ENCODE data around the gene TM4SF4. TPM values are rescaled to one million over a fixed set of nuclear protein-coding genes. Genes with fewer than 3 reads are reported as not detected.
A peak's percentile ranks its signal among the peaks of the same experiment; 100 is the strongest.

Gene TM4SF4
- total and polyA plus RNA-seq, 4 donors = 0.20 to 83.4 TPM; not detected in 2

- 95 to 96% methylated on average over 6 of the region's 6 CpGs for whole genome bisulfite sequencing, 2 donors
- Histone ChIP-seq H3K4me1 (ENCODE audit: control insufficient read depth in 1 of 2, insufficient read depth in 2 of 2, low read length in 2 of 2) (no peaks in the 10 kb centered on the region), H3K36me3 (ENCODE audit: control insufficient read depth in 1 of 2, insufficient read depth in 2 of 2, low read length in 1 of 2) (no peaks in the 10 kb centered on the region), H3K9me3 (ENCODE audit: control insufficient read depth, low read length) (no peaks in the 10 kb centered on the region), H3K27me3 (ENCODE audit: control insufficient read depth in 1 of 2, insufficient read depth in 2 of 2, low read length in 1 of 2) (no peaks in the 10 kb centered on the region), H3K4me3 (ENCODE audit: low read length in 2 of 2) (no peak overlapping the region), H3K27ac (ENCODE audit: low read depth in 1 of 2, low read length in 2 of 2) (no peak overlapping the region)
- DNase-seq = no peak
- ATAC-seq (ENCODE audit: low FRiP score) = no peak
- intact Hi-C loops (cut with DNase I) = loop anchor here in 1 of 2 donors (5.0 kb wide), 1 partner anchor 277 kb away; no protein-coding TSS in a partner anchor
These were observed 20.5 kb downstream of the TM4SF4 start for GRCh38 chr3:149494759-149495580.

GRCh38 chr3:149495581-149496125 is 21.2 kb downstream of the TM4SF4 start:
- Histone ChIP-seq H3K9me3 (ENCODE audit: control insufficient read depth, low read length) (no peaks in the 10 kb centered on the region), H3K4me1 (ENCODE audit: control insufficient read depth in 1 of 2, insufficient read depth in 2 of 2, low read length in 2 of 2) (no peaks in the 10 kb centered on the region), H3K27ac (ENCODE audit: low read depth in 1 of 2, low read length in 2 of 2) (no peak overlapping the region), H3K36me3 (ENCODE audit: control insufficient read depth in 1 of 2, insufficient read depth in 2 of 2, low read length in 1 of 2) (no peaks in the 10 kb centered on the region), H3K4me3 (ENCODE audit: low read length in 2 of 2) (no peak overlapping the region), H3K27me3 (ENCODE audit: control insufficient read depth in 1 of 2, insufficient read depth in 2 of 2, low read length in 1 of 2) (no peaks in the 10 kb centered on the region)
- no peak for DNase-seq
- intact Hi-C loops (cut with DNase I) = no loop called here
- 90 to 94% methylated on average over 6 of the region's 6 CpGs for WGBS, 2 donors
- no peak for ATAC-seq (ENCODE audit: low FRiP score)

- no peaks in the 10 kb centered on the region for H3K27me3 ChIP-seq (ENCODE audit: control insufficient read depth in 1 of 2, insufficient read depth in 2 of 2, low read length in 1 of 2)
- intact Hi-C loops (cut with DNase I) = no loop called here
- H3K4me1 ChIP-seq (ENCODE audit: control insufficient read depth in 1 of 2, insufficient read depth in 2 of 2, low read length in 2 of 2) = no peaks in the 10 kb centered on the region
- DNase-seq = no peak
- no peak overlapping the region for H3K4me3 ChIP-seq (ENCODE audit: low read length in 2 of 2)
- 90% methylated on average over 4 of the region's 4 CpGs for whole genome bisulfite sequencing, 2 donors
- H3K9me3 ChIP-seq (ENCODE audit: control insufficient read depth, low read length) = no peaks in the 10 kb centered on the region
- no peak overlapping the region for H3K27ac ChIP-seq (ENCODE audit: low read depth in 1 of 2, low read length in 2 of 2)
- ATAC-seq (ENCODE audit: low FRiP score) = no peak
- H3K36me3 ChIP-seq (ENCODE audit: control insufficient read depth in 1 of 2, insufficient read depth in 2 of 2, low read length in 1 of 2) = no peaks in the 10 kb centered on the region
These were observed 22.4 kb downstream of the TM4SF4 start for GRCh38 chr3:149496891-149497290.

GRCh38 chr3:149497966-149498670 is 23.6 kb downstream of the TM4SF4 start:
- Histone ChIP-seq H3K27me3 (ENCODE audit: control insufficient read depth in 1 of 2, insufficient read depth in 2 of 2, low read length in 1 of 2) (no peaks in the 10 kb centered on the region), H3K4me3 (ENCODE audit: low read length in 2 of 2) (no peak overlapping the region), H3K9me3 (ENCODE audit: control insufficient read depth, low read length) (no peaks in the 10 kb centered on the region), H3K36me3 (ENCODE audit: control insufficient read depth in 1 of 2, insufficient read depth in 2 of 2, low read length in 1 of 2) (no peaks in the 10 kb centered on the region), H3K4me1 (ENCODE audit: control insufficient read depth in 1 of 2, insufficient read depth in 2 of 2, low read length in 2 of 2) (no peaks in the 10 kb centered on the region), H3K27ac (ENCODE audit: low read depth in 1 of 2, low read length in 2 of 2) (no peak overlapping the region)
- DNase-seq (no peak), ATAC-seq (ENCODE audit: low FRiP score) (no peak)
- intact Hi-C loops (cut with DNase I) = no loop called here
- 59 to 61% methylated on average over 4 of the region's 4 CpGs for WGBS, 2 donors

- WGBS, 2 donors = 55 to 80% methylated on average over 1 of the region's 1 CpG
- no peaks in the 10 kb centered on the region for H3K27me3 ChIP-seq (ENCODE audit: control insufficient read depth in 1 of 2, insufficient read depth in 2 of 2, low read length in 1 of 2)
- ATAC-seq (ENCODE audit: low FRiP score) = peak; percentile 77
- no peaks in the 10 kb centered on the region for H3K9me3 ChIP-seq (ENCODE audit: control insufficient read depth, low read length)
- H3K4me1 ChIP-seq (ENCODE audit: control insufficient read depth in 1 of 2, insufficient read depth in 2 of 2, low read length in 2 of 2) = peaks cover 0 to 3% of the 10 kb centered on the region in 2 donors
- peak overlapping the region in 1 of 2 donors; percentile 62 for H3K27ac ChIP-seq (ENCODE audit: low read depth in 1 of 2, low read length in 2 of 2)
- intact Hi-C loops (cut with DNase I) = no loop called here
- H3K36me3 ChIP-seq (ENCODE audit: control insufficient read depth in 1 of 2, insufficient read depth in 2 of 2, low read length in 1 of 2) = no peaks in the 10 kb centered on the region
- no peak overlapping the region for H3K4me3 ChIP-seq (ENCODE audit: low read length in 2 of 2)
- DNase-seq = peak in 1 of 2 donors; percentile 78
These were observed 27.0 kb downstream of the TM4SF4 start for GRCh38 chr3:149501524-149501923.

- H3K4me1 ChIP-seq (ENCODE audit: control insufficient read depth in 1 of 2, insufficient read depth in 2 of 2, low read length in 2 of 2) = peaks cover 3 to 7% of the 10 kb centered on the region in 2 donors
- no peak overlapping the region for H3K4me3 ChIP-seq (ENCODE audit: low read length in 2 of 2)
- WGBS, 2 donors = 91 to 93% methylated on average over 3 of the region's 3 CpGs
- H3K36me3 ChIP-seq (ENCODE audit: control insufficient read depth in 1 of 2, insufficient read depth in 2 of 2, low read length in 1 of 2) = no peaks in the 10 kb centered on the region
- no peaks in the 10 kb centered on the region for H3K9me3 ChIP-seq (ENCODE audit: control insufficient read depth, low read length)
- ATAC-seq (ENCODE audit: low FRiP score) (no peak), DNase-seq (no peak)
- H3K27ac ChIP-seq (ENCODE audit: low read depth in 1 of 2, low read length in 2 of 2) = no peak overlapping the region
- no peaks in the 10 kb centered on the region for H3K27me3 ChIP-seq (ENCODE audit: control insufficient read depth in 1 of 2, insufficient read depth in 2 of 2, low read length in 1 of 2)
- intact Hi-C loops (cut with DNase I) = no loop called here
These were observed 27.9 kb downstream of the TM4SF4 start for GRCh38 chr3:149502438-149502837.

GRCh38 chr3:149506540-149506939 is 32.0 kb downstream of the TM4SF4 start:
- WGBS, 2 donors = 3 to 5% methylated on average over 1 of the region's 1 CpG
- Histone ChIP-seq H3K27me3 (ENCODE audit: control insufficient read depth in 1 of 2, insufficient read depth in 2 of 2, low read length in 1 of 2) (no peaks in the 10 kb centered on the region), H3K4me3 (ENCODE audit: low read length in 2 of 2) (no peak overlapping the region), H3K9me3 (ENCODE audit: control insufficient read depth, low read length) (no peaks in the 10 kb centered on the region), H3K36me3 (ENCODE audit: control insufficient read depth in 1 of 2, insufficient read depth in 2 of 2, low read length in 1 of 2) (no peaks in the 10 kb centered on the region), H3K27ac (ENCODE audit: low read depth in 1 of 2, low read length in 2 of 2) (peak overlapping the region; percentile 54 to 63), H3K4me1 (ENCODE audit: control insufficient read depth in 1 of 2, insufficient read depth in 2 of 2, low read length in 2 of 2) (peaks cover 7 to 8% of the 10 kb centered on the region in 2 donors)
- intact Hi-C loops (cut with DNase I) = loop anchor here in 1 of 2 donors (5.0 kb wide), 1 partner anchor 151 kb away; the partner anchor contains the start of gene WWTR1
- ATAC-seq (ENCODE audit: low FRiP score) (no peak), DNase-seq (no peak)

- Histone ChIP-seq H3K4me3 (ENCODE audit: low read length in 2 of 2) (no peak overlapping the region), H3K4me1 (ENCODE audit: control insufficient read depth in 1 of 2, insufficient read depth in 2 of 2, low read length in 2 of 2) (peaks cover 7 to 8% of the 10 kb centered on the region in 2 donors), H3K27me3 (ENCODE audit: control insufficient read depth in 1 of 2, insufficient read depth in 2 of 2, low read length in 1 of 2) (no peaks in the 10 kb centered on the region), H3K27ac (ENCODE audit: low read depth in 1 of 2, low read length in 2 of 2) (peak overlapping the region in 1 of 2 donors; percentile 97), H3K9me3 (ENCODE audit: control insufficient read depth, low read length) (no peaks in the 10 kb centered on the region), H3K36me3 (ENCODE audit: control insufficient read depth in 1 of 2, insufficient read depth in 2 of 2, low read length in 1 of 2) (no peaks in the 10 kb centered on the region)
- ATAC-seq (ENCODE audit: low FRiP score) (no peak), DNase-seq (no peak)
- WGBS, 2 donors = 15 to 16% methylated on average over 2 of the region's 2 CpGs
- intact Hi-C loops (cut with DNase I) = loop anchor here in 1 of 2 donors (5.0 kb wide), 1 partner anchor 150 kb away; the partner anchor contains the start of gene WWTR1
These were observed 32.5 kb downstream of the TM4SF4 start for GRCh38 chr3:149506965-149507364.
